ENCODE measurements around the gene TRAF5.
"Not testable (repeated sequence)": the region's sequence is repeated elsewhere in the genome, so short reads cannot be mapped to it uniquely, and the experiment has no call there.

Gene TRAF5

GRCh38 chr1:211393203-211393602 lies 66.6 kb downstream of the TRAF5 start:
- TF ChIP-seq CTCF (IDR thresholded peaks at IDR 0.05; ENCODE audit: low read depth, low read length) = no peak
- no peak for DNase-seq (ENCODE audit: extremely low read depth, low read depth)

GRCh38 chr1:211398266-211398930 lies 71.8 kb downstream of the TRAF5 start:
- not testable (repeated sequence) for DNase-seq (ENCODE audit: extremely low read depth, low read depth)

- not testable (repeated sequence) for DNase-seq (ENCODE audit: extremely low read depth, low read depth)
These were observed 73.3 kb downstream of the TRAF5 start for GRCh38 chr1:211399851-211400393.

- not testable (repeated sequence) for DNase-seq (ENCODE audit: extremely low read depth, low read depth)
These were observed 75.1 kb downstream of the TRAF5 start for GRCh38 chr1:211401751-211402150.

- not testable (repeated sequence) for DNase-seq (ENCODE audit: extremely low read depth, low read depth)
These were observed 79.5 kb downstream of the TRAF5 start for GRCh38 chr1:211406086-211406485.

- DNase-seq (ENCODE audit: extremely low read depth, low read depth) = not testable (repeated sequence)
These were observed 81.1 kb downstream of the TRAF5 start for GRCh38 chr1:211407749-211408148.

GRCh38 chr1:211411639-211412038 lies 85.0 kb downstream of the TRAF5 start:
- DNase-seq (ENCODE audit: extremely low read depth, low read depth) = no peak
- no peak for TF ChIP-seq CTCF (IDR thresholded peaks at IDR 0.05; ENCODE audit: low read depth, low read length)

- no peak for TF ChIP-seq CTCF (IDR thresholded peaks at IDR 0.05; ENCODE audit: low read depth, low read length)
- no peak for DNase-seq (ENCODE audit: extremely low read depth, low read depth)
These were observed 89.1 kb downstream of the TRAF5 start for GRCh38 chr1:211415700-211416099.

GRCh38 chr1:211416246-211416627 lies 89.6 kb downstream of the TRAF5 start:
- TF ChIP-seq CTCF (IDR thresholded peaks at IDR 0.05; ENCODE audit: low read depth, low read length) = peak; percentile 8
- not testable (repeated sequence) for DNase-seq (ENCODE audit: extremely low read depth, low read depth)

GRCh38 chr1:211416628-211417323 lies 90.1 kb downstream of the TRAF5 start:
- not testable (repeated sequence) for DNase-seq (ENCODE audit: extremely low read depth, low read depth)

Data from AG09319 (cell line).